ENCODE results near the gene ADAMTS3.

The ADAMTS3 gene

GRCh38 chr4:72375073-72375736 lies 193.8 kb downstream of the ADAMTS3 start:
- no peak overlapping the region for H3K9ac ChIP-seq
- no peaks in the 10 kb centered on the region for H3K36me3 ChIP-seq (ENCODE audit: insufficient read depth)
- H3K27me3 ChIP-seq (ENCODE audit: insufficient read depth, low read depth): no peaks in the 10 kb centered on the region
- no peaks in the 10 kb centered on the region for H3K4me1 ChIP-seq (ENCODE audit: low read depth, poor library complexity, severe bottlenecking)
- no peak for TF ChIP-seq CTCF (conservative IDR thresholded peaks at IDR 0.05; ENCODE audit: low read depth, low read length)
- H3K27ac ChIP-seq: no peak overlapping the region
- no peak overlapping the region for H3K4me2 ChIP-seq
- no peaks in the 10 kb centered on the region for H3K79me2 ChIP-seq (ENCODE audit: insufficient read depth, low read depth)
- no peaks in the 10 kb centered on the region for H4K20me1 ChIP-seq (ENCODE audit: insufficient read depth)
- H2AFZ ChIP-seq (ENCODE audit: low read depth): no peak overlapping the region
- H3K4me3 ChIP-seq (IDR thresholded peaks at IDR 0.05; ENCODE audit: insufficient read depth, low read depth, low read length): no peak overlapping the region

GRCh38 chr4:72374159-72374558 lies 194.9 kb downstream of the ADAMTS3 start:
- no peaks in the 10 kb centered on the region for H3K27me3 ChIP-seq (ENCODE audit: insufficient read depth, low read depth)
- no peaks in the 10 kb centered on the region for H3K79me2 ChIP-seq (ENCODE audit: insufficient read depth, low read depth)
- no peaks in the 10 kb centered on the region for H4K20me1 ChIP-seq (ENCODE audit: insufficient read depth)
- H3K27ac ChIP-seq: no peak overlapping the region
- H3K4me1 ChIP-seq (ENCODE audit: low read depth, poor library complexity, severe bottlenecking): no peaks in the 10 kb centered on the region
- no peak overlapping the region for H3K4me3 ChIP-seq (IDR thresholded peaks at IDR 0.05; ENCODE audit: insufficient read depth, low read depth, low read length)
- no peak overlapping the region for H2AFZ ChIP-seq (ENCODE audit: low read depth)
- no peaks in the 10 kb centered on the region for H3K36me3 ChIP-seq (ENCODE audit: insufficient read depth)
- no peak overlapping the region for H3K4me2 ChIP-seq
- H3K9ac ChIP-seq: no peak overlapping the region
- TF ChIP-seq CTCF (conservative IDR thresholded peaks at IDR 0.05; ENCODE audit: low read depth, low read length): no peak

- H3K36me3 ChIP-seq (ENCODE audit: insufficient read depth): no peaks in the 10 kb centered on the region
- no peaks in the 10 kb centered on the region for H3K27me3 ChIP-seq (ENCODE audit: insufficient read depth, low read depth)
- H3K9ac ChIP-seq: no peak overlapping the region
- no peak overlapping the region for H2AFZ ChIP-seq (ENCODE audit: low read depth)
- TF ChIP-seq CTCF (conservative IDR thresholded peaks at IDR 0.05; ENCODE audit: low read depth, low read length): no peak
- H3K27ac ChIP-seq: no peak overlapping the region
- no peak overlapping the region for H3K4me2 ChIP-seq
- no peak overlapping the region for H3K4me3 ChIP-seq (IDR thresholded peaks at IDR 0.05; ENCODE audit: insufficient read depth, low read depth, low read length)
- H4K20me1 ChIP-seq (ENCODE audit: insufficient read depth): no peaks in the 10 kb centered on the region
- no peaks in the 10 kb centered on the region for H3K4me1 ChIP-seq (ENCODE audit: low read depth, poor library complexity, severe bottlenecking)
- no peaks in the 10 kb centered on the region for H3K79me2 ChIP-seq (ENCODE audit: insufficient read depth, low read depth)
Measured at GRCh38 chr4:72366601-72367000, 202.4 kb downstream of the ADAMTS3 start.

- Histone ChIP-seq H3K79me2 (ENCODE audit: insufficient read depth, low read depth) (no peaks in the 10 kb centered on the region), H2AFZ (ENCODE audit: low read depth) (no peak overlapping the region), H3K4me2 (no peak overlapping the region), H4K20me1 (ENCODE audit: insufficient read depth) (no peaks in the 10 kb centered on the region), H3K4me1 (ENCODE audit: low read depth, poor library complexity, severe bottlenecking) (no peaks in the 10 kb centered on the region), H3K4me3 (IDR thresholded peaks at IDR 0.05; ENCODE audit: insufficient read depth, low read depth, low read length) (no peak overlapping the region), H3K36me3 (ENCODE audit: insufficient read depth) (no peaks in the 10 kb centered on the region), H3K27me3 (ENCODE audit: insufficient read depth, low read depth) (no peaks in the 10 kb centered on the region), H3K27ac (no peak overlapping the region), H3K9ac (no peak overlapping the region)
- no peak for TF ChIP-seq CTCF (conservative IDR thresholded peaks at IDR 0.05; ENCODE audit: low read depth, low read length)
Measured at GRCh38 chr4:72365981-72366380, 203.0 kb downstream of the ADAMTS3 start.
